NCI-H345 (cell line): ENCODE results near the gene CCDC28A.
A peak's percentile ranks its signal among the peaks of the same experiment; 100 is the strongest.

Experiments used
- DNase-seq: peaks from one replicate; lab custom pipeline; 2025; lab: John Stamatoyannopoulos, UW

Gene CCDC28A

DNA sequence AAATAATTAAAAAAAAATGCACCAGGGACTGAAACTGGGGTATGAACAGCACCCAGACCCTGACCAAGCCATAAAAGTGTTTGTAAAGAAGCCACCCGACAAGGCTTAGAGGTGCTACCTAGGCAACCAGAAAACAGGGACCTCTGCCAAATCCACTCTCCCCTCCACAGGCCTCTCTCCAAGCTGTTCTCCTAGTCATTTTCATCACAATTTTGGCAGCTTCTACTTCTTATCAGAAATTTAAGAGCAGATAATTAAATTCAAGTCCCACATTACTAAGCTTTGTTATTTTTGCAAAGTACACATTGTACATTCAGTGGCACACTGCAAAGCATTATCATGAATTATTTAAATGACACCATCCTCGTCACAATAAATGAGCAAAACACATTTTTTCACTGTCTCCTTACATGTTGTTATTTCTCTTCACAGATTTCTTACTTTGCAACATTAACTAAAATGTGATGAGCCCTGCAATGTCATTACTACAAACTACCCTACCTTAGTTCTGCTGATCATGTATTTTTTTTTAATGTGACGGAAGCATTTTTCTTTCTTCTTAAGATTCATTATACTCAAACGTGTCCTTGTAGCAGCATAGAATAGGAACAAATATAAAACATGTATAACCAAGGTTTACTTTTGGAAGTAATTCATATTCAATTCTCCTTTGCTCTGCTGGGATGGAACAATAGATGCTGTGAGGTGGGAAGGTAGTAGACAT is 60.4 kb downstream of the CCDC28A start:
- peak; percentile 90 for DNase-seq

DNA sequence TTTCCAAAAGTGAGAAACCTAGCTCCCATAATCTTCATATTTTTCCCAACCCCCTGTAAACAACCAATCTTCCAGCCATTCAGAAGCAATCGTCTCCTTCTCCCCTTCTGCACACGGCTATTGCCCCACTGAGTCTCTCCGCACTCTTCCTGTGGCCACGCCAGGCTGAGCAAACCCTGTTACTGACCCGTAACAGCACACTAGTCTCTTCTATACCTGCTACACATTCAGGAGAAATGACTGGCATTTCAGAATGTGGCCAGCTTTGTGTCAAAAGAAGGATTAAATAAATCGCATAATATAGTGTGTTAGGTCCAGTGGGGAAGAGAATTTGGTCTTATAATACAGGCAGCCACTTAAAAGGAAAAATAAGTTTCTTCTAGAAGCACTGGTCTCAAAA is 63.7 kb downstream of the CCDC28A start:
- DNase-seq: no peak
